SK-MEL-5 (cell line): ENCODE measurements around the gene CIRBP. TPM values are rescaled to one million over a fixed set of nuclear protein-coding genes. Genes with fewer than 3 reads are reported as not detected.

Experiments used
- DNase-seq: peaks from one replicate; pipeline ENCODE4 v3.0.0-alpha.2; 2016; ENCODE audit warnings: low read depth, low spot score
- in situ Hi-C: cut with HindIII; loops from 2 replicates; pipeline ENCODE4 v1.10.0; 2016; ENCODE audit warnings: low sequenced_read_pairs, high pct_unique_total_duplicates, low pct_unique_long_range_greater_than_20kb
- total RNA-seq: library from RNA; depleted of rRNA; stranded (reverse); fragments of >200 nt; shearing (Covaris generic); gene quantifications from 2 replicates; pipeline ENCODE4 v1.2.3, GENCODE V29; 2014

Gene CIRBP
- total RNA-seq, 1 experiment from 2014 or later: 93.9 TPM

GRCh38 chr19:1270854-1271527 is 1.9 kb downstream of the CIRBP start:
- in situ Hi-C loops: no loop called here
- no peak for DNase-seq

DNA sequence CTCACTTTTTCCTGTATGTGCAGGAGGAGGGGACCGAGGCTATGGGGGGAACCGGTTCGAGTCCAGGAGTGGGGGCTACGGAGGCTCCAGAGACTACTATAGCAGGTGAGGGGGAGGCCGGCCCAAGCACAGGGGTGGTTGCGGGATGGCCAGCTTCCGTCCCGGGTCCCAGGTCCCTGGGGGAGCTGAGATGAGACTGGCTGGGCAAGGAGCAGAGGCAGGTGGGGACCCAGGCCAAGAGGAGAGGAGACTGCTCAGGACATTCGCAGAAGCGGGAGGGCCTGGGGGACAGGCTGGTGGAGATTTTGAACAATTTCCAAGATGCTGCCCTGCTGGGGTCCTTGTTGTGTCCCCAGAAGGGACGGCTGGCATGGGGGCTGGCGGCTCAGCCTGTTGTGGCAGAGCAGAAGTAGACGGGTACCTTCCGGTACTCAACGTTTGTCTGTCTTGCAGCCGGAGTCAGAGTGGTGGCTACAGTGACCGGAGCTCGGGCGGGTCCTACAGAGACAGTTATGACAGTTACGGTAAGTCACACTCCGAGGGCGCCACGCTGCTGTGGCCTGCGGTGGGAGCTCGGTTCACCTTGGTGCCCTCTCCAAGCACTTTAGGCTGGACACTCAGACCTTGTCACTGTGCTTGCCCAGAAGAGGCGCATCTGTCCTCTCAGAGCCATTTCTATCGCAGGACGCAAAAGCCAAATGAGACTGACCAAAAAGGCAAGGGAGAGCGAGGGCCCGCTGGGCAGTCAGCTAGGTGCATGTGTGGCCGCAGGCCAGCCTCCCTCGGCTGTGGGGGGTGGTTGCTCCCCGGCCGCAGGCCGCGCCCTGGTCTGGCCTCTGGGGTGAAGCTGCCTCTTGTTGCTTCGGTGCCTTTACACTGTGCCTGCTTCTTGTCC is 2.6 kb downstream of the CIRBP start:
- DNase-seq: no peak
- in situ Hi-C loops: no loop called here

GRCh38 chr19:1272423-1273262 is 3.5 kb downstream of the CIRBP start:
- in situ Hi-C loops: no loop called here
- no peak for DNase-seq

GRCh38 chr19:1273263-1274041 is 4.3 kb downstream of the CIRBP start:
- DNase-seq: no peak
- in situ Hi-C loops: no loop called here

DNA sequence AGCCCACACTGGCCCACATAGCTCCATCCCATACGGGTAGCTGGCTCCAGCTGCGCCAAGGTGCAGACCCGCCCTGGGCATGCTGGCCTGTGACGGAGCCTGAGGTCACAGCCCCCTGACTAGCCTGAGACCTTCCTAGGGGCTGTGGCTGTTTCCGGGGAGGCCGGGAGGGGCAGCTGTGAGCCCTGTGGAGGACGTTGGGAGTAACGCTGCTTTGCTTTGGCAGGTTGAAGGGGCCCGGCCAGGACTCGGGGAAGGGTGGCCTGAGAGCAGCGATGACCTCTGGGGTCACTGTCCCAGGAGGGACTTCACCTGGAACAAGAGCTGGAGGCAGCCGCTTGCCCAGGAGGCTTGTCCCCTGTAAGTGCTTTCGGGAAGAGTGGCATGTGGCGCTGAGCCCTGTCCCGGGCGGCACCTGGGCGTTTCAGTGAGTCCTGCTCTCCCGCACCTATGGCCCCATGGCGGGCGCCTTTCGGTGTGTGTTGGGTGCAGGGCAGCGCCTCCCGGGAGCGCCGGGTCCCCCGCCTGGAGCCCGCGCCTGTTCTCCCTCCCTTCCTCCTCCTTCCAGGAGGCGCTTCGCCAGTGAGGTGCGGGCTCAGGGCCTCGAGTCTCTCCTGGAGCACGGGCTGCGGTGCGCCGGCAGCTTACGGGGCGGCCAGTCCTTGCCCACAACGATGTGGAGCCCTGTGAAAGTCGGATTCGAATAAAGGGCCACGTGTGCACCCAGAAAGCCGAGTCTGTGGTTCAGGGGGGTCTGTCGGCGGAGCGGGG is 5.1 kb downstream of the CIRBP start:
- no peak for DNase-seq
- in situ Hi-C loops: no loop called here

GRCh38 chr19:1274852-1275259 is 5.7 kb downstream of the CIRBP start:
- in situ Hi-C loops: no loop called here

GRCh38 chr19:1275260-1275975 is 6.3 kb downstream of the CIRBP start, which contains the start of gene FAM174C:
FAM174C (plus strand) TSS chr19:1275530; CDS start chr19:1275550, 20 bp downstream.
- peak; percentile 95 for DNase-seq
- in situ Hi-C loops: no loop called here

More at GRCh38 chr19:1274852-1275259, 5.7 kb downstream of the CIRBP start:
- DNase-seq: no peak

DNA sequence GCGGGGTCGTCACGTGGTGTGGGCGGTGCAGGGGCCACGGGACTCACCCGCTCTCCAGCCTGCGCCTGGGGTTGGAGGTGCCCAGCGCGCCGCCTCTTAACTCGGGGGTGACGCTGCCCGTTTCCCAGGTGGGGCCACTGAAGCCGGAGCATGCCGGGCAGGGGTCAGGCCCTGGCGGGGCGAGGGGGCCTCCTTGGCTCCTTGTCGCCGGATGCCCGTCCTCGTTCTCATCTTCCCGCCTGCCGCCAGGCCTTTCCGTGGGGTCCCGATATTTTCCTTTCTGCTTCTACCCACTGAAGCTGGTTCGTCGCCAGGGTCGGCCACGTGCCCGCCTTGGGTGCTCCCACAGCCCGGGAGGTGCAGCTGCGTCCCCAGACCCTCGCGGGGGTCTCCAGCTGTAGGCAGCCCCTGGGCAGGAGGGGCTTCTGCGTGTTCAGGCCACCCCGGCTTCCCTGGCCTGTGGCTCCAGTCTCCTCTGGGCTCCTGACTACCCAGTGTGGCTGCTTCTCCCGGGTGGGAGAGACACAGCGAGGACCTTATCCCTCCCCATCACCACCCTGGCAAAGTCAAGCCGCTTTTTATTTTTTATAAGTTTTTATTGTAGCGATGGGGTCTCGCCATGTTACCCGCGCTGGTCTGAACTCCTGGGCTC is 7.0 kb downstream of the CIRBP start:
- in situ Hi-C loops: no loop called here
- no peak for DNase-seq

- in situ Hi-C loops: no loop called here
- no peak for DNase-seq
Observed at GRCh38 chr19:1276628-1277022, 7.5 kb downstream of the CIRBP start.

DNA sequence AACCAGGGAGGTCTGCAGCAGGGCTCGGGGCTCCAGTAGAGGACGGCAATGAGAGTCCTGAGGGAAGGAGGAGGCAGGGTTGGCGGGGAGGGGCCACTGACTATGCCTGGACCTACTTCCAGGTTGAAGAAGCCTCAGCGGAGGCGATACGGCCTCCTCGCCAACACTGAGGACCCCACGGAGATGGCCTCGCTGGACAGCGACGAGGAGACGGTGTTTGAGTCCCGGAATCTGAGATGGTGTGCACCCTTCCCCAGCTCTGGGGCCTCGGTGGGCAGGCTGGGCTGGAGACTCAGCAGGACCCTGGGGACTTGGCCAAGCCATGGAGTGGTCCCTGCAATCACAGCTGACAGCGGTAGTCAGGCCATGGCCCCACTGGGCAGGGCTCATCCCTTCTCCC is 7.9 kb downstream of the CIRBP start:
- in situ Hi-C loops: no loop called here
- DNase-seq: no peak

GRCh38 chr19:1278074-1278473 is 8.9 kb downstream of the CIRBP start:
- no peak for DNase-seq
- in situ Hi-C loops: no loop called here

- in situ Hi-C loops: no loop called here
- DNase-seq: no peak
Observed at GRCh38 chr19:1278713-1279660, 9.9 kb downstream of the CIRBP start.

- in situ Hi-C loops: no loop called here
- peak; percentile 77 for DNase-seq
Observed at GRCh38 chr19:1279782-1280341, 10.7 kb downstream of the CIRBP start.
